Measurements from ENCODE around the gene TTLL5. TPM values are rescaled to one million over a fixed set of nuclear protein-coding genes. Genes with fewer than 3 reads are reported as not detected.

TTLL5 gene
- total RNA-seq, 4 donors from 2014 or later, result 36.3 to 61.8 (median 36.7) TPM

DNA sequence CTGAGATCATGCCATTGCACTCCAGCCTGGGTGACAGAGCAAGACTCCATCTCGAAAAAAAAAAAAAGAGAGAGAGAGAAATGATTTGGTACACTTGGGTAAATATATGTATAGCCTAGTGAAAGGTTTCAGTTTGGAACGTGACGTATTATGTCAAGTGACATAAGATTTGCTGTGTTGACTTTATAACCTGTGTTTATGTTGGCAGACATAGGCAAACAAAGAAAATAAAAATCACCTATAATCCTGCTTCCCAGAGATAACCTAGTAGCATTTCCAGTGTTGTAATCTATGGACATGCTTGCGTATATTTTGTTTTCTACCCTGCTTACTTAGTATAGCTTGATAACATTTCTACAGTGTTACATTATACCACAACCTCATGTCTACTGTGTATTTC lies 17.1 kb upstream of the TTLL5 start:
- Histone ChIP-seq H3K36me3 (peaks cover 0 to 65% (median 0%) of the 10 kb centered on the region in 3 donors), H3K4me3 (no peak overlapping the region), H3K4me1 (peaks cover 0 to 38% (median 23%) of the 10 kb centered on the region in 4 donors), H3K27me3 (no peaks in the 10 kb centered on the region), H3K9me3 (no peaks in the 10 kb centered on the region), H3K27ac (no peak overlapping the region)
- TF ChIP-seq EP300 (IDR thresholded peaks at IDR 0.05) (no peak), POLR2A (IDR thresholded peaks at IDR 0.05) (no peak)
- TF ChIP-seq, protein P1, sequence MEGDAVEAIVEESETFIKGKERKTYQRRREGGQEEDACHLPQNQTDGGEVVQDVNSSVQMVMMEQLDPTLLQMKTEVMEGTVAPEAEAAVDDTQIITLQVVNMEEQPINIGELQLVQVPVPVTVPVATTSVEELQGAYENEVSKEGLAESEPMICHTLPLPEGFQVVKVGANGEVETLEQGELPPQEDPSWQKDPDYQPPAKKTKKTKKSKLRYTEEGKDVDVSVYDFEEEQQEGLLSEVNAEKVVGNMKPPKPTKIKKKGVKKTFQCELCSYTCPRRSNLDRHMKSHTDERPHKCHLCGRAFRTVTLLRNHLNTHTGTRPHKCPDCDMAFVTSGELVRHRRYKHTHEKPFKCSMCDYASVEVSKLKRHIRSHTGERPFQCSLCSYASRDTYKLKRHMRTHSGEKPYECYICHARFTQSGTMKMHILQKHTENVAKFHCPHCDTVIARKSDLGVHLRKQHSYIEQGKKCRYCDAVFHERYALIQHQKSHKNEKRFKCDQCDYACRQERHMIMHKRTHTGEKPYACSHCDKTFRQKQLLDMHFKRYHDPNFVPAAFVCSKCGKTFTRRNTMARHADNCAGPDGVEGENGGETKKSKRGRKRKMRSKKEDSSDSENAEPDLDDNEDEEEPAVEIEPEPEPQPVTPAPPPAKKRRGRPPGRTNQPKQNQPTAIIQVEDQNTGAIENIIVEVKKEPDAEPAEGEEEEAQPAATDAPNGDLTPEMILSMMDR (IDR thresholded peaks at IDR 0.05), result no peak
- WGBS, 2 donors, result 63 to 67% methylated on average over 4 of the region's 4 CpGs
- DNase-seq (ENCODE audit: low spot score in 2 of 2), result no peak

DNA sequence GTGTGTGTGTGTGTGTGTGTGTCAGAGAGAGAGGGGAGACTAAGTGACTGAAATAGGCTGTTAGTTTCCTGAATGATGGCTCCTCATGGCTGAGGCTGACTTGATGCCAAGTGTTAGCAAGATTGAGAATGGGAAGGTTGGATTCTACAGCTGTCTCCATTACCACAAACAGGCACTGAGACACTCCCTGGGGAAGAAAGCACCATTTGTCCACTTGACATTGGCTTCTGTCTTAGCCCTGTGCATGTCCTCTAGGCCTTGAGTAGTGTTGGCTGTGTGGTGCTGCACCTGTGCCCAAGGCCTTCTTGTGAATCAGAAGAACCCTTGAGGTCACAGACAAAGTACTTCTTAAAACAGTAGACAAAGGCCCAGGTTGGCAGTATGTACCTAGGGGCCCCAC lies 16.0 kb upstream of the TTLL5 start:
- Histone ChIP-seq H3K4me3 (no peak overlapping the region), H3K4me1 (peaks cover 0 to 38% (median 23%) of the 10 kb centered on the region in 4 donors), H3K27me3 (no peaks in the 10 kb centered on the region), H3K9me3 (no peaks in the 10 kb centered on the region), H3K36me3 (peaks cover 0 to 65% (median under 1%) of the 10 kb centered on the region in 3 donors), H3K27ac (peak overlapping the region in 2 of 4 donors; percentile 66 to 73)
- TF ChIP-seq EP300 (IDR thresholded peaks at IDR 0.05) (no peak), POLR2A (IDR thresholded peaks at IDR 0.05) (no peak)
- TF ChIP-seq, protein P1 (IDR thresholded peaks at IDR 0.05), result no peak
- no peak for DNase-seq (ENCODE audit: low spot score in 2 of 2)

DNA sequence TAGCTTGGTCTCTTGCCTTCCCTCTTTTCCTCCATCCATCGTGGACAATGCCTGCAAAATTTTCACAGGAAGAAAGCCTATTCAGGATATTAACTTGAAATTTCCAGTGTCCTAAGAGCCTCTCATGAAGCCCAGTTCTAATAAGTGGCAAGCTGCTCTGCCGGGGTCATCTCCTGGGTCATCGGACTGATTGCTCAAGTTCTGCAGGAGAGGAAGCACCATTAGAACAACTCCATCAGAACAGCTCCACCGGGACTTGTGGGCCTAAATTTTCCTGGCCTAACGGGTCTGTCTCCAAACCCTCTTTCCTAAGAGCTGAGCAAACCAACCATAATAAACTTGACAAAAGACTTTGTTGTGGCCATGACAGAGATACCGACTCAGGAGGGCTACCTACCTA lies 14.3 kb upstream of the TTLL5 start:
- DNase-seq (ENCODE audit: low spot score in 2 of 2), result peak; percentile 69 to 79
- H3K27me3 ChIP-seq, result no peaks in the 10 kb centered on the region
- peaks cover 0 to 38% (median 23%) of the 10 kb centered on the region in 4 donors for H3K4me1 ChIP-seq
- 75 to 78% methylated on average over 6 of the region's 6 CpGs for WGBS, 2 donors
- H3K4me3 ChIP-seq, result no peak overlapping the region
- H3K36me3 ChIP-seq, result peaks cover 0 to 67% (median 9%) of the 10 kb centered on the region in 3 donors
- no peak for TF ChIP-seq POLR2A (IDR thresholded peaks at IDR 0.05)
- peak in 1 of 2 donors; percentile 61 for TF ChIP-seq EP300 (IDR thresholded peaks at IDR 0.05)
- no peaks in the 10 kb centered on the region for H3K9me3 ChIP-seq
- peak overlapping the region; percentile 45 to 73 (median 60) for H3K27ac ChIP-seq

DNA sequence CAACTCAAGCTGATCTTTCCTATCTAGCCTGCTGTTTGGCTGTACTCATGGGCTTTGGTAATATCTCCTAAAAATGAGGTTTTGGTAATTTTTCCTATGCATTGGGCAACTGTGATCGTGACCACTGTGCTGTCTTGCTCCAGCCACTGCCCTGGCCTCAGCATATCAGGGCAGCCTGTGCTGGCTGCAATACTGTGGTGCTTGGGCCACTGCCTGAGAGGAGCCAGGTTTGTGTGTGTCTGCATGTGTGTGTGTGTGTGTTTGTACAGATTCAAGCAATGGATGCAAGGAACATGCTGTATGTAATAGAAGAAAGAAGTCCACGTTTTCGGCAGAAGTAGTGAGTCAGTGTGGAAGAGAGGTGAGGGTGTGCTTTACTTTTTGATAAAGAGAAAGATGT lies 13.4 kb upstream of the TTLL5 start:
- Histone ChIP-seq H3K9me3 (no peaks in the 10 kb centered on the region), H3K4me3 (no peak overlapping the region), H3K36me3 (peaks cover 0 to 68% (median 9%) of the 10 kb centered on the region in 3 donors), H3K27ac (peak overlapping the region in 2 of 4 donors; percentile 66 to 73), H3K27me3 (no peaks in the 10 kb centered on the region), H3K4me1 (peaks cover 0 to 38% (median 23%) of the 10 kb centered on the region in 4 donors)
- peak in 1 of 2 donors; percentile 35 for DNase-seq (ENCODE audit: low spot score in 2 of 2)
- TF ChIP-seq EP300 (IDR thresholded peaks at IDR 0.05) (peak in 1 of 2 donors; percentile 48), POLR2A (IDR thresholded peaks at IDR 0.05) (no peak)
- TF ChIP-seq, protein P1 (IDR thresholded peaks at IDR 0.05), result no peak
- WGBS, 2 donors, result 67 to 68% methylated on average over 3 of the region's 3 CpGs

DNA sequence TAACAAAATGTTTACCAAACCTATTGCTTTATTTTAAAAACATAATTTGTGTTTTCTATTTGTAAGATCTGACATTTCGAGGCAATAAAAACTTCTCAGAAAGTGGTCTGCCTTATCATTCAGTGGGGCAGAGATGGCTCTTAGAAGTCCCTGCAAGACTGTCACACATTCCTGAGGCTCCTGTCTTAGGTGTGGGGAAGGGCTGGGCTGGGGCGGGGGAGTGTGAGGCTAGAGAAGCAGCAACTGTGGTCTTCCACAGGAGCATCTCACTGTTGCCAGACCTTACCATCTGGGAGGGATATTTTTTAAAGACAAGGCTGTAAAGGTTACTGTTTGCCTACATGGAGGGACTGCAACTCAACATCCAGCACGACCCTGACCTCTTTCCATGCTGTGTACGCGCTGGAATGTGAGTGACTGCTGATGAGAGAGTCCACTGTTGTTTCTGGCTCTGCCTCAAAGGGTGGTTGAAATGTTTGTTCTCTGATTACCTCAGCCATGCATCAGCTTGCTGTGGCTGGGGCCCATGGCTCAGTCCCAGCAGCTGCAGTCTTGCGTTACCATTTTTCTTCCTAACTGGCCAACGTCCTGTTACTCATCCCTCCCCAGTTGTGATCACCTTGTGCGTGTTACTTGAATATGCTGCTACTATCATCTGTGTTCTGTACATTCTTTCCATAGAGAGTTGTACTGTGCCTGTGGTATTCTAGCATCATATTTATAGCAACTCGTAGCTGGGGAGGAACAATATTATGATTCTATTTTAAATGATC lies 12.8 kb upstream of the TTLL5 start:
- TF ChIP-seq, protein P1 (IDR thresholded peaks at IDR 0.05), result no peak
- TF ChIP-seq EP300 (IDR thresholded peaks at IDR 0.05), result peak in 1 of 2 donors; percentile 75
- Histone ChIP-seq H3K36me3 (peaks cover 0 to 70% (median 9%) of the 10 kb centered on the region in 3 donors), H3K27me3 (no peaks in the 10 kb centered on the region), H3K4me3 (no peak overlapping the region), H3K27ac (peak overlapping the region in 2 of 4 donors; percentile 66 to 73), H3K4me1 (peaks cover 0 to 39% (median 23%) of the 10 kb centered on the region in 4 donors), H3K9me3 (no peaks in the 10 kb centered on the region)
- WGBS, 2 donors, result 35 to 37% methylated on average over 9 of the region's 9 CpGs
- DNase-seq (ENCODE audit: low spot score in 2 of 2), result peak; percentile 47 to 52

Data from tibial nerve (tissue), 4 donors.